HepG2 (cell line): ENCODE results near the gene PTGDS. TPM values are rescaled to one million over a fixed set of nuclear protein-coding genes. Genes with fewer than 3 reads are reported as not detected.
A peak's percentile ranks its signal among the peaks of the same experiment; 100 is the strongest.

Experiments
- ATF7 ChIP-seq, 2 experiments: fragments of 450-650 bp in 1 of 2; sonication (generic) in 1 of 2; formaldehyde crosslinking in 1 of 2; IDR thresholded peaks; 2 replicates each; pipeline versions ENCODE4 v1.4.0 to v1.6.1; 2016 to 2020; ENCODE audit warnings: antibody characterized with exemption in 1 of 2, mild to moderate bottlenecking in 1 of 2, missing genetic modification reagents in 1 of 2
- ATRX ChIP-seq: sonication (generic); formaldehyde crosslinking; IDR thresholded peaks from 2 replicates; pipeline ENCODE4 v1.4.0; 2020; ENCODE audit warnings: missing genetic modification reagents, borderline replicate concordance
- HDAC1 ChIP-seq: sonication (generic); formaldehyde crosslinking; IDR thresholded peaks from 2 replicates; pipeline ENCODE4 v1.5.1; 2020; ENCODE audit warnings: mild to moderate bottlenecking, missing genetic modification reagents
- HHEX ChIP-seq: IDR thresholded peaks from 2 replicates; pipeline ENCODE4 v1.6.1; 2016; ENCODE audit warnings: control low read depth
- MLXIP ChIP-seq: sonication (generic); formaldehyde crosslinking; IDR thresholded peaks from 2 replicates; pipeline ENCODE4 v1.9.0; 2021; ENCODE audit warnings: missing genetic modification reagents, borderline replicate concordance
- RARA ChIP-seq: IDR thresholded peaks from 2 replicates; pipeline ENCODE4 v1.6.1; 2016; ENCODE audit warnings: missing genetic modification reagents, missing compliant biosample characterization
- RBM39 ChIP-seq: fragments of 200-400 bp; formaldehyde crosslinking; IDR thresholded peaks from one replicate; pipeline ENCODE4 v1.6.1; 2018; ENCODE audit warnings: antibody characterized with exemption, mild to moderate bottlenecking, low read depth, low read length; ENCODE audit not compliant: poor library complexity, severe bottlenecking
- SYNCRIP ChIP-seq: fragments of 200-400 bp; formaldehyde crosslinking; IDR thresholded peaks from 2 replicates; pipeline ENCODE4 v1.6.1; 2018; ENCODE audit warnings: mild to moderate bottlenecking, low read depth, low read length; ENCODE audit not compliant: insufficient read depth
- TAF1 ChIP-seq: sonication (generic); formaldehyde crosslinking; IDR thresholded peaks from 2 replicates; pipeline ENCODE4 v1.4.0; 2020; ENCODE audit warnings: missing genetic modification reagents
- THAP9 ChIP-seq: sonication (generic); formaldehyde crosslinking; IDR thresholded peaks from 2 replicates; pipeline ENCODE4; 2020; ENCODE audit warnings: missing genetic modification reagents, mild to moderate bottlenecking, borderline replicate concordance
- THYN1 ChIP-seq: sonication (generic); formaldehyde crosslinking; IDR thresholded peaks from 2 replicates; pipeline ENCODE4 v1.8.1; 2023; ENCODE audit warnings: low read depth, mild to moderate bottlenecking, moderate library complexity, missing genetic modification reagents, borderline replicate concordance
- ZNF232 ChIP-seq: sonication (generic); formaldehyde crosslinking; IDR thresholded peaks from 2 replicates; pipeline ENCODE4 v1.4.0; 2020; ENCODE audit warnings: missing genetic modification reagents, borderline replicate concordance
- ZNF639 ChIP-seq: conservative IDR thresholded peaks from 2 replicates; pipeline ENCODE4 v1.6.1; 2018; ENCODE audit warnings: missing genetic modification reagents
- polyA plus RNA-seq, 8 experiments: library from polyadenylated mRNA; depleted of rRNA in 3 of 8; stranded (reverse) in 7 of 8; unstranded in 1 of 8; fragments of >200 nt; fragmentation: Illumina TruSeq in 4 of 8; extraction: Trizol in 4 of 8; gene quantifications; 2 replicates each; pipeline versions ENCODE4 v1.2.1 to v1.2.3, GENCODE V29; 2011 to 2016; ENCODE audit warnings: low read depth in 4 of 8, missing spikeins in 1 of 8, mixed read lengths in 1 of 8; ENCODE audit not compliant: insufficient read depth in 1 of 8
- total RNA-seq, 5 experiments: library from RNA; depleted of rRNA; stranded (reverse); fragments of >200 nt; fragmentation: Illumina TruSeq; extraction: Trizol; gene quantifications; 2 replicates each; pipeline ENCODE4 v1.2.3, GENCODE V29; 2016; ENCODE audit warnings: low read depth in 1 of 5
- TF ChIP-seq, protein P1 (sequence below): IDR thresholded peaks from 2 replicates; pipeline ENCODE4 v1.6.1; 2018; ENCODE audit warnings: missing genetic modification reagents
- TF ChIP-seq, protein P2 (sequence below): IDR thresholded peaks from 2 replicates; pipeline ENCODE4 v1.6.1; 2018; ENCODE audit warnings: missing genetic modification reagents, mild to moderate bottlenecking, missing compliant biosample characterization
- TF ChIP-seq, protein P3 (sequence below): sonication (generic); formaldehyde crosslinking; IDR thresholded peaks from 2 replicates; pipeline ENCODE4 v1.5.0; 2020; ENCODE audit warnings: missing genetic modification reagents

PTGDS gene
- total and polyA plus RNA-seq, 2 of the 13 experiments (the other 11 are each of a cell fraction or from before 2014, with no cell fraction given) = 0.33 to 0.50 TPM

GRCh38 chr9:136944519-136945332 is 32.6 kb upstream of the PTGDS start, which contains the start of the genes C8G and FBXW5 (continued):
- TF ChIP-seq, protein P1, sequence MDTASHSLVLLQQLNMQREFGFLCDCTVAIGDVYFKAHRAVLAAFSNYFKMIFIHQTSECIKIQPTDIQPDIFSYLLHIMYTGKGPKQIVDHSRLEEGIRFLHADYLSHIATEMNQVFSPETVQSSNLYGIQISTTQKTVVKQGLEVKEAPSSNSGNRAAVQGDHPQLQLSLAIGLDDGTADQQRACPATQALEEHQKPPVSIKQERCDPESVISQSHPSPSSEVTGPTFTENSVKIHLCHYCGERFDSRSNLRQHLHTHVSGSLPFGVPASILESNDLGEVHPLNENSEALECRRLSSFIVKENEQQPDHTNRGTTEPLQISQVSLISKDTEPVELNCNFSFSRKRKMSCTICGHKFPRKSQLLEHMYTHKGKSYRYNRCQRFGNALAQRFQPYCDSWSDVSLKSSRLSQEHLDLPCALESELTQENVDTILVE (CRISPR knock-in tag) = peak; percentile 56; the same call in 1 of the 2 replicates
- no peak for TF ChIP-seq ZNF232 (CRISPR knock-in tag)
- no peak for TF ChIP-seq HHEX (CRISPR knock-in tag)
- no peak for TF ChIP-seq ATRX (CRISPR knock-in tag)
- TF ChIP-seq, protein P2, sequence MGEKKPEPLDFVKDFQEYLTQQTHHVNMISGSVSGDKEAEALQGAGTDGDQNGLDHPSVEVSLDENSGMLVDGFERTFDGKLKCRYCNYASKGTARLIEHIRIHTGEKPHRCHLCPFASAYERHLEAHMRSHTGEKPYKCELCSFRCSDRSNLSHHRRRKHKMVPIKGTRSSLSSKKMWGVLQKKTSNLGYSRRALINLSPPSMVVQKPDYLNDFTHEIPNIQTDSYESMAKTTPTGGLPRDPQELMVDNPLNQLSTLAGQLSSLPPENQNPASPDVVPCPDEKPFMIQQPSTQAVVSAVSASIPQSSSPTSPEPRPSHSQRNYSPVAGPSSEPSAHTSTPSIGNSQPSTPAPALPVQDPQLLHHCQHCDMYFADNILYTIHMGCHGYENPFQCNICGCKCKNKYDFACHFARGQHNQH (CRISPR knock-in tag) = no peak
- peak; percentile 86 for TF ChIP-seq RBM39
- no peak for TF ChIP-seq SYNCRIP
- no peak for TF ChIP-seq RARA (CRISPR knock-in tag)
- no peak for TF ChIP-seq ATF7 (IDR thresholded peaks at IDR 0.05)
- no peak for TF ChIP-seq ATF7 (CRISPR knock-in tag; IDR thresholded peaks at IDR 0.05)
- TF ChIP-seq THAP9 (CRISPR knock-in tag) = peak; percentile 46; the same call in 1 of the 2 replicates
- TF ChIP-seq, protein P3, sequence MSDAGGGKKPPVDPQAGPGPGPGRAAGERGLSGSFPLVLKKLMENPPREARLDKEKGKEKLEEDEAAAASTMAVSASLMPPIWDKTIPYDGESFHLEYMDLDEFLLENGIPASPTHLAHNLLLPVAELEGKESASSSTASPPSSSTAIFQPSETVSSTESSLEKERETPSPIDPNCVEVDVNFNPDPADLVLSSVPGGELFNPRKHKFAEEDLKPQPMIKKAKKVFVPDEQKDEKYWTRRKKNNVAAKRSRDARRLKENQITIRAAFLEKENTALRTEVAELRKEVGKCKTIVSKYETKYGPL (CRISPR knock-in tag) = no peak
- peak; percentile 83 for TF ChIP-seq HDAC1
- TF ChIP-seq ZNF639 (CRISPR knock-in tag) = peak; percentile 57; the same call in 1 of the 2 replicates
- TF ChIP-seq MLXIP = no peak
- no peak for TF ChIP-seq TAF1 (CRISPR knock-in tag)
- no peak for TF ChIP-seq THYN1 (CRISPR knock-in tag)
